Measurements from ENCODE around the gene SKP2.

The SKP2 gene

GRCh38 chr5:36156121-36156601 is 4.2 kb downstream of the SKP2 start:
- no peaks in the 10 kb centered on the region for H3K9me3 ChIP-seq (ENCODE audit: control insufficient read depth in 5 of 5, low read length in 5 of 5)
- H3K36me3 ChIP-seq (ENCODE audit: control insufficient read depth in 5 of 5, insufficient read depth in 5 of 5, low read length in 5 of 5), result peaks cover 7 to 27% (median 22%) of the 10 kb centered on the region in 5 donors
- no peaks in the 10 kb centered on the region for H3K27me3 ChIP-seq (ENCODE audit: control insufficient read depth in 5 of 5, insufficient read depth in 4 of 5, low read length in 5 of 5)
- H3K4me1 ChIP-seq (ENCODE audit: control insufficient read depth in 5 of 5, insufficient read depth in 5 of 5, low read length in 5 of 5), result peaks cover 2 to 58% (median 42%) of the 10 kb centered on the region in 5 donors
- H3K27ac ChIP-seq (ENCODE audit: low read depth, low read length), result peak overlapping the region; percentile 12
- H3K4me3 ChIP-seq (ENCODE audit: low read depth in 1 of 5, low read length in 5 of 5), result peak overlapping the region in 1 of 5 donors; percentile 6
- peak overlapping the region in 2 of 5 donors; percentile 25 to 26 for H3K9ac ChIP-seq (ENCODE audit: low read length in 5 of 5)

GRCh38 chr5:36156619-36157018 is 4.7 kb downstream of the SKP2 start:
- Histone ChIP-seq H3K9ac (ENCODE audit: low read length in 5 of 5) (peak overlapping the region in 1 of 5 donors; percentile 25), H3K4me3 (ENCODE audit: low read depth in 1 of 5, low read length in 5 of 5) (peak overlapping the region in 1 of 5 donors; percentile 6), H3K27ac (ENCODE audit: low read depth, low read length) (peak overlapping the region; percentile 12), H3K27me3 (ENCODE audit: control insufficient read depth in 5 of 5, insufficient read depth in 4 of 5, low read length in 5 of 5) (no peaks in the 10 kb centered on the region), H3K36me3 (ENCODE audit: control insufficient read depth in 5 of 5, insufficient read depth in 5 of 5, low read length in 5 of 5) (peaks cover 7 to 32% (median 26%) of the 10 kb centered on the region in 5 donors), H3K4me1 (ENCODE audit: control insufficient read depth in 5 of 5, insufficient read depth in 5 of 5, low read length in 5 of 5) (peaks cover 2 to 57% (median 38%) of the 10 kb centered on the region in 5 donors), H3K9me3 (ENCODE audit: control insufficient read depth in 5 of 5, low read length in 5 of 5) (no peaks in the 10 kb centered on the region)

- Histone ChIP-seq H3K9me3 (ENCODE audit: control insufficient read depth in 5 of 5, low read length in 5 of 5) (no peaks in the 10 kb centered on the region), H3K36me3 (ENCODE audit: control insufficient read depth in 5 of 5, insufficient read depth in 5 of 5, low read length in 5 of 5) (peaks cover 14 to 47% (median 37%) of the 10 kb centered on the region in 5 donors), H3K4me3 (ENCODE audit: low read depth in 1 of 5, low read length in 5 of 5) (no peak overlapping the region), H3K27ac (ENCODE audit: low read depth, low read length) (no peak overlapping the region), H3K9ac (ENCODE audit: low read length in 5 of 5) (no peak overlapping the region), H3K4me1 (ENCODE audit: control insufficient read depth in 5 of 5, insufficient read depth in 5 of 5, low read length in 5 of 5) (peaks cover 0 to 45% (median 28%) of the 10 kb centered on the region in 5 donors), H3K27me3 (ENCODE audit: control insufficient read depth in 5 of 5, insufficient read depth in 4 of 5, low read length in 5 of 5) (no peaks in the 10 kb centered on the region)
These were observed 6.2 kb downstream of the SKP2 start for GRCh38 chr5:36158144-36158543.

- Histone ChIP-seq H3K27me3 (ENCODE audit: control insufficient read depth in 5 of 5, insufficient read depth in 4 of 5, low read length in 5 of 5) (no peaks in the 10 kb centered on the region), H3K36me3 (ENCODE audit: control insufficient read depth in 5 of 5, insufficient read depth in 5 of 5, low read length in 5 of 5) (peaks cover 20 to 65% (median 54%) of the 10 kb centered on the region in 5 donors), H3K9ac (ENCODE audit: low read length in 5 of 5) (peak overlapping the region in 1 of 5 donors; percentile 25), H3K4me3 (ENCODE audit: low read depth in 1 of 5, low read length in 5 of 5) (no peak overlapping the region), H3K9me3 (ENCODE audit: control insufficient read depth in 5 of 5, low read length in 5 of 5) (no peaks in the 10 kb centered on the region), H3K4me1 (ENCODE audit: control insufficient read depth in 5 of 5, insufficient read depth in 5 of 5, low read length in 5 of 5) (peaks cover 0 to 32% (median 20%) of the 10 kb centered on the region in 5 donors), H3K27ac (ENCODE audit: low read depth, low read length) (no peak overlapping the region)
These were observed 8.7 kb downstream of the SKP2 start for GRCh38 chr5:36160617-36161016.

- Histone ChIP-seq H3K36me3 (ENCODE audit: control insufficient read depth in 5 of 5, insufficient read depth in 5 of 5, low read length in 5 of 5) (peaks cover 23 to 68% (median 53%) of the 10 kb centered on the region in 5 donors), H3K27me3 (ENCODE audit: control insufficient read depth in 5 of 5, insufficient read depth in 4 of 5, low read length in 5 of 5) (no peaks in the 10 kb centered on the region), H3K4me3 (ENCODE audit: low read depth in 1 of 5, low read length in 5 of 5) (no peak overlapping the region), H3K9ac (ENCODE audit: low read length in 5 of 5) (no peak overlapping the region), H3K27ac (ENCODE audit: low read depth, low read length) (no peak overlapping the region), H3K4me1 (ENCODE audit: control insufficient read depth in 5 of 5, insufficient read depth in 5 of 5, low read length in 5 of 5) (peaks cover 0 to 25% (median 14%) of the 10 kb centered on the region in 5 donors), H3K9me3 (ENCODE audit: control insufficient read depth in 5 of 5, low read length in 5 of 5) (no peaks in the 10 kb centered on the region)
These were observed 9.4 kb downstream of the SKP2 start for GRCh38 chr5:36161361-36161760.

- Histone ChIP-seq H3K9ac (ENCODE audit: low read length in 5 of 5) (no peak overlapping the region), H3K4me1 (ENCODE audit: control insufficient read depth in 5 of 5, insufficient read depth in 5 of 5, low read length in 5 of 5) (peaks cover 0 to 17% (median 5%) of the 10 kb centered on the region in 5 donors), H3K4me3 (ENCODE audit: low read depth in 1 of 5, low read length in 5 of 5) (no peak overlapping the region), H3K36me3 (ENCODE audit: control insufficient read depth in 5 of 5, insufficient read depth in 5 of 5, low read length in 5 of 5) (peaks cover 25 to 83% (median 66%) of the 10 kb centered on the region in 5 donors), H3K27me3 (ENCODE audit: control insufficient read depth in 5 of 5, insufficient read depth in 4 of 5, low read length in 5 of 5) (no peaks in the 10 kb centered on the region), H3K27ac (ENCODE audit: low read depth, low read length) (no peak overlapping the region), H3K9me3 (ENCODE audit: control insufficient read depth in 5 of 5, low read length in 5 of 5) (no peaks in the 10 kb centered on the region)
These were observed 11.0 kb downstream of the SKP2 start for GRCh38 chr5:36162810-36163486.

GRCh38 chr5:36164461-36164860 is 12.6 kb downstream of the SKP2 start:
- H3K9me3 ChIP-seq (ENCODE audit: control insufficient read depth in 5 of 5, low read length in 5 of 5), result no peaks in the 10 kb centered on the region
- peaks cover 0 to 4% (median 0%) of the 10 kb centered on the region in 5 donors for H3K4me1 ChIP-seq (ENCODE audit: control insufficient read depth in 5 of 5, insufficient read depth in 5 of 5, low read length in 5 of 5)
- H3K27me3 ChIP-seq (ENCODE audit: control insufficient read depth in 5 of 5, insufficient read depth in 4 of 5, low read length in 5 of 5), result no peaks in the 10 kb centered on the region
- H3K27ac ChIP-seq (ENCODE audit: low read depth, low read length), result no peak overlapping the region
- H3K4me3 ChIP-seq (ENCODE audit: low read depth in 1 of 5, low read length in 5 of 5), result no peak overlapping the region
- no peak overlapping the region for H3K9ac ChIP-seq (ENCODE audit: low read length in 5 of 5)
- peaks cover 33 to 85% (median 72%) of the 10 kb centered on the region in 5 donors for H3K36me3 ChIP-seq (ENCODE audit: control insufficient read depth in 5 of 5, insufficient read depth in 5 of 5, low read length in 5 of 5)

- peaks cover 60 to 88% (median 77%) of the 10 kb centered on the region in 5 donors for H3K36me3 ChIP-seq (ENCODE audit: control insufficient read depth in 5 of 5, insufficient read depth in 5 of 5, low read length in 5 of 5)
- no peak overlapping the region for H3K27ac ChIP-seq (ENCODE audit: low read depth, low read length)
- H3K4me3 ChIP-seq (ENCODE audit: low read depth in 1 of 5, low read length in 5 of 5), result no peak overlapping the region
- no peaks in the 10 kb centered on the region for H3K27me3 ChIP-seq (ENCODE audit: control insufficient read depth in 5 of 5, insufficient read depth in 4 of 5, low read length in 5 of 5)
- no peaks in the 10 kb centered on the region for H3K9me3 ChIP-seq (ENCODE audit: control insufficient read depth in 5 of 5, low read length in 5 of 5)
- no peak overlapping the region for H3K9ac ChIP-seq (ENCODE audit: low read length in 5 of 5)
- H3K4me1 ChIP-seq (ENCODE audit: control insufficient read depth in 5 of 5, insufficient read depth in 5 of 5, low read length in 5 of 5), result peaks cover 0 to under 1% (median 0%) of the 10 kb centered on the region in 5 donors
These were observed 16.8 kb downstream of the SKP2 start for GRCh38 chr5:36168737-36169136.

GRCh38 chr5:36170832-36171424 is 19.0 kb downstream of the SKP2 start:
- Histone ChIP-seq H3K36me3 (ENCODE audit: control insufficient read depth in 5 of 5, insufficient read depth in 5 of 5, low read length in 5 of 5) (peaks cover 66 to 81% (median 71%) of the 10 kb centered on the region in 5 donors), H3K27ac (ENCODE audit: low read depth, low read length) (no peak overlapping the region)

GRCh38 chr5:36172599-36172998 is 20.7 kb downstream of the SKP2 start:
- H3K9ac ChIP-seq (ENCODE audit: low read length in 5 of 5), result no peak overlapping the region
- no peak overlapping the region for H3K4me3 ChIP-seq (ENCODE audit: low read depth in 1 of 5, low read length in 5 of 5)
- no peaks in the 10 kb centered on the region for H3K9me3 ChIP-seq (ENCODE audit: control insufficient read depth in 5 of 5, low read length in 5 of 5)
- H3K27me3 ChIP-seq (ENCODE audit: control insufficient read depth in 5 of 5, insufficient read depth in 4 of 5, low read length in 5 of 5), result no peaks in the 10 kb centered on the region
- H3K4me1 ChIP-seq (ENCODE audit: control insufficient read depth in 5 of 5, insufficient read depth in 5 of 5, low read length in 5 of 5), result peaks cover 0 to 5% (median 0%) of the 10 kb centered on the region in 5 donors
- peaks cover 54 to 76% (median 68%) of the 10 kb centered on the region in 5 donors for H3K36me3 ChIP-seq (ENCODE audit: control insufficient read depth in 5 of 5, insufficient read depth in 5 of 5, low read length in 5 of 5)
- no peak overlapping the region for H3K27ac ChIP-seq (ENCODE audit: low read depth, low read length)

More at GRCh38 chr5:36170832-36171424, 19.0 kb downstream of the SKP2 start:
- Histone ChIP-seq H3K4me1 (ENCODE audit: control insufficient read depth in 5 of 5, insufficient read depth in 5 of 5, low read length in 5 of 5) (peaks cover 0 to 5% (median 0%) of the 10 kb centered on the region in 5 donors), H3K9me3 (ENCODE audit: control insufficient read depth in 5 of 5, low read length in 5 of 5) (no peaks in the 10 kb centered on the region), H3K9ac (ENCODE audit: low read length in 5 of 5) (no peak overlapping the region), H3K4me3 (ENCODE audit: low read depth in 1 of 5, low read length in 5 of 5) (no peak overlapping the region), H3K27me3 (ENCODE audit: control insufficient read depth in 5 of 5, insufficient read depth in 4 of 5, low read length in 5 of 5) (no peaks in the 10 kb centered on the region)

Measured in subcutaneous abdominal adipose tissue (tissue), 5 donors.